ENCODE measurements around the gene THRA.

The THRA gene

GRCh38 chr17:40038882-40039513 lies 23.8 kb upstream of the THRA start:
- peak; percentile 3 for TF ChIP-seq CTCF (IDR thresholded peaks at IDR 0.05; ENCODE audit: borderline replicate concordance, control extremely low read depth, extremely low read depth, insufficient read depth, missing control alignments)
- DNase-seq (ENCODE audit: low spot score): peak; percentile 30
- in situ Hi-C loops (cut with MboI; ENCODE audit: low sequenced_read_pairs, unreplicated experiment): no loop called here

GRCh38 chr17:40041196-40041595 lies 21.6 kb upstream of the THRA start:
- TF ChIP-seq CTCF (IDR thresholded peaks at IDR 0.05; ENCODE audit: borderline replicate concordance, control extremely low read depth, extremely low read depth, insufficient read depth, missing control alignments): no peak
- in situ Hi-C loops (cut with MboI; ENCODE audit: low sequenced_read_pairs, unreplicated experiment): no loop called here
- DNase-seq (ENCODE audit: low spot score): no peak

- no peak for TF ChIP-seq CTCF (IDR thresholded peaks at IDR 0.05; ENCODE audit: borderline replicate concordance, control extremely low read depth, extremely low read depth, insufficient read depth, missing control alignments)
- in situ Hi-C loops (cut with MboI; ENCODE audit: low sequenced_read_pairs, unreplicated experiment): no loop called here
- DNase-seq (ENCODE audit: low spot score): no peak
Measured at GRCh38 chr17:40056379-40057015, 6.3 kb upstream of the THRA start.

- in situ Hi-C loops (cut with MboI; ENCODE audit: low sequenced_read_pairs, unreplicated experiment): no loop called here
- DNase-seq (ENCODE audit: low spot score): no peak
- no peak for TF ChIP-seq CTCF (IDR thresholded peaks at IDR 0.05; ENCODE audit: borderline replicate concordance, control extremely low read depth, extremely low read depth, insufficient read depth, missing control alignments)
Measured at GRCh38 chr17:40058186-40058784, 4.5 kb upstream of the THRA start.

GRCh38 chr17:40058865-40059264 lies 3.9 kb upstream of the THRA start:
- in situ Hi-C loops (cut with MboI; ENCODE audit: low sequenced_read_pairs, unreplicated experiment): no loop called here
- DNase-seq (ENCODE audit: low spot score): no peak
- TF ChIP-seq CTCF (IDR thresholded peaks at IDR 0.05; ENCODE audit: borderline replicate concordance, control extremely low read depth, extremely low read depth, insufficient read depth, missing control alignments): no peak

- DNase-seq (ENCODE audit: low spot score): no peak
- in situ Hi-C loops (cut with MboI; ENCODE audit: low sequenced_read_pairs, unreplicated experiment): no loop called here
- no peak for TF ChIP-seq CTCF (IDR thresholded peaks at IDR 0.05; ENCODE audit: borderline replicate concordance, control extremely low read depth, extremely low read depth, insufficient read depth, missing control alignments)
Measured at GRCh38 chr17:40059729-40060475, 2.9 kb upstream of the THRA start.
